Hippocampal formation (tissue), 2 donors: Measurements from ENCODE around the gene SPA17.

ENCODE experiments used
- DNase-seq, 2 donors: peaks; one replicate each; lab custom pipeline; 2025; lab: John Stamatoyannopoulos, UW

Gene SPA17

DNA sequence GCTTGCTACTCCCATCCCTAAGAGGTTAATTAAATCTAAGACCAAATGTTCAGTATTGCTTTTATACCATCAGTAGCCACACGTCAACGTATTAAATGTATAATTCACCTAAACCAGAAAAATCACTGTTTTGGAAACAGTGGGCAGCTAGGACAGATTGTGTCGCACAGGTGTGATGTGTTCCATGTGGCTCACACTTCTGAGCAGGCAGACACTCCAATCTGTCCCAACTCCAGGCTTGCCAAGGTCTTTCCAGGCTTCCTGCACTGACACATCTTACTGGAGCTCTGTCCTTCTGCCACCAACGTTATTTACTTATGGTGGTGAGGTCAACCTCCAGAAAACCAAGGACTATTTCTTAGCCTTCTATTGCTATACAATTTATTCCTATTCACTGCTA is 11.6 kb upstream of the SPA17 start:
- no peak for DNase-seq

DNA sequence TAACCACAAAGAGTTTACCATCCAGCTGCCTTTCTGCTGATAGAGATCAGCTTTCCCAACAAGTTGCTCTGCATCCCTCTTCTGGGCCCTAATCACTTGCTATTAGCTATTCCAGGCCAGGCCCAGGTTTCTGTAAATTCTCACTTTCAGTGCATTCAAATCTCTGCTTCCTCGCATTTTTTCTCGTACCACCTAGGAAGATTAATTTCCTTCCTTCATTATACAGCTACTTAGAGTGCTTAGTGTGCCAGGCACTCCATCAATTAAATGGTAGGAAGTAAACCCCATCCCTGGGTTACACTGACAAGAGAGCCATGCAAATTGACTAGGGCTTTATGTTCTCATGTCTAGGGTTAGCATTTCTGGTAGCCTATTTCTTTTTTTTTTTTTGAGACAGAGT is 9.8 kb upstream of the SPA17 start:
- no peak for DNase-seq

DNA sequence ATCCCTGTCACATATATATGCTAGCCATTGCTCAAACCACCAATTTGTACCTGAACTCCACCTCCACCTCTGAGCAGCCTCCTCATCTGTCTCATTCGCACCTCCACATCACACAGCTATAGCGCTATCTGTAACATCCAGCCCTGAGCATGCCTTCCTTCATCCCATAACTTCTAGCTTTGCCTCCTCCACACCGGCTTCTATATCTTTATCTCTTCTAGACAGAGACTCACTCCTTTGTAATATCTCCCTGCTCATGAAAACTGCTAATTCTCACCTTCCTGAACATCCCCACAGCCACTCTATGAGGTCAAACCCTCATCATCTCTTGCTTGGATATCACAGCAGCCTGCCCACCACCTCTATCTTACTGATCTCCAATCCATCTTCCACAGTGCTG is 6.1 kb upstream of the SPA17 start:
- DNase-seq = no peak

DNA sequence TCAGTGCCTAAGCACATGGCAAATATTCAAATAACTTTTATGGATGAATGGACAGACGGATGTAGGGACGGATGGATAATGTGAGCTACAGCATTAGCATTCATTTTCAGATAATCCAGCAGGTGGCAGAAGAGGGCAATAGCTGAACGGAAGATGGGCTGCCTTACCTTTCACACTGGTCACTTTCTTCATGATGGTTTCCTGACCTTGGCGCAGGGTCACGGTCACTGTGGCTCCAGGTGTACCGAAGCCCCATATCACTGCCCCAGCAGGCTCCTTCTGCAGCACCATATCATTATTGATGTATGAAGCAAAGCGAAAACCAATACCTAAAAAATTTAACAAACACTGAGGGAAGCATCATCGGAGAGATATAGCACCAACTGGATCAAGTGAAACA is 4.5 kb upstream of the SPA17 start:
- DNase-seq = peak in 1 of 2 donors; percentile 43

DNA sequence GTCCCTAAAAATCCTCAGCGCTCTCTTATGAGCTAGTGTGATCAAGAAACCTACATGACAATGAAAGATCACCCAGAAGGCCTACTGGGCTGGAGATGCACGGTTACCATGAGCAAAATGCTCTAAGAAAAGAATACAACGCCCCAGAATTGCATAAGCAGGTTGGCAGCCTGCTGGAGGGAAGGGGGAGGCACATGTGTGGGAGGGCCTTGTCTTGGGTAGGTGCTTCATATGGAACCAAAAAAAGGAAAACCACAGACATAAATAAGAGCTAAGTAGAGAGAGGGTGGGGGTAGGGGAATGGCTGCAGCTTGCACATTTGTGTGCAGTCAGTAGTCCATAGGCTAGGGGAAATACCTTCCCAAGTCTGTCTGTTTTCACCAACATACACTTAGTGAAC is 3.0 kb upstream of the SPA17 start:
- DNase-seq = no peak

DNA sequence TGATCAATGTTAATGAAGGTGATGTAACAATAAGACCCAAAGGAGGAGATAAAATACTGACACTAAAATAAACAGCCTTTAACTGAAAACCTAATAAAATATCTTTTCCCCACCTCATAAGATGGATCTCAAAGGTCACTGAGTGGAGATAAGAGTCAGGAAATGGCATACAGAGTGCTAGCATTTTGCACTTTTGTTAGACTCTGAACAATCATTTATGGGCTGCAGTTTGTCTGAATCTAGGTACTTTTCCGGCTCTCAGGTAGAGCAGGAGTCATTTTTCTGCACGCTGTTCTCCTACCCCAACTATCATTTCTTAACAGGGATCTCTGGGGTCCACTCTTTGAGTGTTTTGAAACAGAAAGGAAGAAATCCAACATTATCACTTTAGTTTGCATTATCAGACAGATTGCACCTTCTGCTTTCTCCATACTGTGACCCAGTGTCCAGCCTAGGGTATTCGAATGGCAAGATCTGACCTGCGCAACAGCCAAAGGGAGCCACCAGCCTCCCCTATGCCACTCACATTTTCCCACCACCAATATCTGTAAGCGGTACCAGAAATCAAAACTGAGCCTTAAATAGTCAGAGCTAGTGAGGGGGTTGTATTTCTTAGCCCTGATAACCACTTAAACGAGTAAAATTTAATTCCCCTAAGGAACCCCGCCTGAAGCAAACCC is 1.0 kb upstream of the SPA17 start:
- DNase-seq = no peak

DNA sequence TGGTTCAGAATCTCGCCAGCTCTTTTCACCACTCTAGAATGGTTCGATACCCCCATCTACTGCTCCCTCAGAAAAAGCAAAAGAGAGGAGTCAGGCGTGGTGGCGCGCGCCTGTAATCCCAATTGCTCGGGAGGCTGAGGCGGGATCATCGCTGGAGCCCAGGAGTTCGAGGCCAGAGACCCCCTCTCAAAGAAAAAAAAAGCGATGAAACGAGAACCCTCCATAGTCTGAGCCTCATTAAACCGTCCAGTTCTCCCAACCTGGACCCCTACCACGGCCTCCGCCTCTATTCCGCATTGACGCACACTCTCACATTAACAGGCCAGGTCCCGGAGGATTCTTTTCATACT is 439 bp downstream of the SPA17 start:
- DNase-seq = no peak

DNA sequence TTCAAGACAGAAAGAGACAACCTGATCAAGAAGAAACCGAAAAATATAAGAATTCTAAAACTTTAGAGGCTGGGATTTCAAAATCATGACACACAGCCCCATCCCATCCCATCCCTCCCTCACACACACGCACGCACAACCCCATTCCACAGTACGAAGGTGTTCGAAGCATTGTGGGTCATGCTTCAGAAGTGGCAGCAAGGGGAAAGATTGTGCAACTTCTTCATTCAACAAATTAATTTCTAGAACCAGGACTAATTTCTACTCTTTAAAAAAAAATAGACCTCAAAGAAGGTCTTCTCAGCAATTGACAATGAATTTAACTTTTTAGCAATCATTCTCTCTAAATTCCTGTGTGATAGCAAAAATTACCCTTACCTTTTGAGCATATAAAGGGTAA is 867 bp downstream of the SPA17 start:
- no peak for DNase-seq

DNA sequence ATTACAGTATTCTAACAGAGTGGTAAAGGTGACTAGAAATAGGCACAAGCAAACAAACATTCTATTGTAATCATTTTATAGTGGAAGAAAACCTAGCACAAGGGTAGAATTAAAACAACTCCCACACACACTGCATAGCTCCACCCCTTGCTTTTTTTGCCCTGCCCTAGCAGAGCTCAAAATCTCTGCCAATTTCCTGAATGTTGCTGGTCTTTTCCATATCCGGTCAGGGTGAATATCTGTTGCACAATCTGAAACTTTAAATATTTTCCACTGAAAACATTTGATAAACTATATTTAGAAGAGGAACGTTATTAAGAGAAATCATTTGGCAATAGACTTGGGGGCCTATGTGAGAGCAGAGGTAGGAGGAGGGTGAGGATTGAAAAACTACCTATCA is 2.7 kb downstream of the SPA17 start:
- DNase-seq = no peak

DNA sequence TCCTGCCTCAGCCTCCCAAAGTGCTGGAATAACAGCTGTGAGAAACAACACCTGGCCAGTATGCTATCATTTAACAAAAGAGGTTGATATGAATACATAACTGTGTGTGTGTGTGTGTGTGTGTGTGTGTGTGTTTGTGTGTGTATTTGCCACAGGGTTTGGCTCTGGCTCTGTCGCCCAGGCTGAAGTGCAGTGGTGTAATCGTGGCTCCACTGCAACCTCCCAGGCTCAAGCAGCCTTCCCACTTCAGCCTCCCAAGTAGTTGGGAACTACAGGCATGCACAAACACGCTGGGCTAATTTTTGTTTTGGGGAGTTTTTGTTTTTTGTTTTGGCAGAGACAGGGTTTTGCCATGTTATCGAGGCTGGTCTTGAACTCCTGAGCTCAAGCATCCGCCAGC is 4.7 kb downstream of the SPA17 start:
- no peak for DNase-seq

DNA sequence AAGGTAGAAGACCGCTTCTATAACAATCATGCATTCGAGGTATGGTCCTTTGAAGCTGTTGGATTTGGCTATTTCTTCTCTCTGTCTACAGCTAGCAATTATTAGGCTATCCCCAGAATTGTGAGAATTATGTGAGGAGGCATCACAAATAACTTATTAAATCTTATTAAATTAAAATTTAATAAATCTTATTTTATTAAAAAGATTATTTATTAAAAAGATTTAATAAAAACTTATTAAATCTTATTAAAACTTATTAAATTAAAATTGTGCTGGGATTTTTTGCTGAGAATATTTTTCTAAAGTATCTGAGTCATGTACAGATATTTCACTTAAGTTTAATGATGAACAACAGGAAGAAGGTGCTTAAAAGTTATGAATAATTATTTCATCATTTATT is 7.7 kb downstream of the SPA17 start:
- no peak for DNase-seq

DNA sequence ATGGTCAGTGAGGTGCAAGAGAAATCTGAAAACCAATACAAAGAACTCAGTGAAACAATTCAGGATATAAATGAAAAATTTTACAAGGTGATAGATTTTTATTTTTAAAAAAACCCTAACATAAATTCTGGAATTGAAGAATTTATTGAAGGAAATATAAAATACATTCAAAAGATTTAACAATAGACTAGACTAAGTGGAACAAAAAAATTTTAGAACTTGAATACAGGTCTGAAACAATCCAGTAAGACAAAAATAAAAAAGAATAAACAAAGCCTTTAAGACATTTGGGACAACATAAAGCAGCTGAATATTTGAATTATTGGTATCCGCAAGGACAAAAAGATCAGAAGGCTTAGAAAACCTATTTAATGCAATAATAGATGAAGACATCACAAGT is 8.7 kb downstream of the SPA17 start:
- no peak for DNase-seq

DNA sequence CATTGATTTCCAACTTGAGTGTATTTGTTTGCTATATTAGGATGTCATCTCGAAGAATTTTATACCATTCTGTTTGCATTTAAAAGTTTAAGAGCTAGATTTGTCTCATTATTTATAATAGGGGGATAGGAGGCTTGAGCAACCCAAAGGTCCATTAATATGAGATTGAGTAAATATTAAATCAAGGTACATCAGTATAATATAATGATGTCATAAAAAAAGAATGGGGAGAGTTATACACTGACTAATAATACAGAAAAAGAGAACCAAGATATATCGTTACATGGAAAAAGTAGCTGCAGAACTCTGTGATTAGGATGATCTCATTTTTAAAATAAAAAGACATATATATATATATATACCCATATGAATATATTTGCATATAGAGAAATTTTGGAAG is 19.4 kb downstream of the SPA17 start:
- no peak for DNase-seq

DNA sequence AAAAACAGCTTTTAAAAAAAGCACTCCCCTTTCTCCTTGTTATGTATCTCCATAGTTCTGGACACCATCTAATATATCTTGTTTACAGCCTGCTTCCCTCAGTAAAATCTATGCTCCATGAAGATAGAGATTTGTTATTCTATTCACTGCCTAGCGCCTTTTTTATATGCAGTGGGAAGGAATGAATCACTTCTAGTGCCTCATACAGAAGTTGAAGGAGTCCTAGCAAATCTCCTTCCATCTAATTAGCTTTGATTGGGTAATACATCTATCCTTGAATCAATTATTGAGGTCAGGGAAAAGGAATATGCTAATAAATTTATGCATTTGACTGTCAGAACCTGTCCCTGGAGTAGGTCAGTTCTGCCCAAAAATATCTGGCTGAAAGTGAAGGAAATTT is 25.8 kb downstream of the SPA17 start:
- no peak for DNase-seq

DNA sequence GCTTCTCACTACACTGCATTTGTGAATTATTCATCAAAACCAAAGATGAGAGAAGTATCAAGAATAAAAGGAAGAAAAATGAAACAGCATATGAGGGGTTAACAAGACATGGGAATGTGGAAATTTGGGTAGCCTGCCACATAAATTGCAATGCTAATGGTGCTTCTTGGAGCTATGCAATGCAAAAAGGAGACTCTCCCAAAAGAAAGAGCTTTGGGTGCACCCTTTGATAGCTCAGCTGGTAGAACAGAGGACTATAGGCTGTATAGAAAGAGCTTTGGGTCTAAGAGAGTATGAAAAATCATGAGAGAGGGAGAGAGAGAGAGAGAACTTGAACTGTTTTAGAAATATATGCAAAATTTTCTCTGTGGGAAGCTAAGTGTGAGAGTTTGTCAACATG is 26.3 kb downstream of the SPA17 start:
- no peak for DNase-seq

DNA sequence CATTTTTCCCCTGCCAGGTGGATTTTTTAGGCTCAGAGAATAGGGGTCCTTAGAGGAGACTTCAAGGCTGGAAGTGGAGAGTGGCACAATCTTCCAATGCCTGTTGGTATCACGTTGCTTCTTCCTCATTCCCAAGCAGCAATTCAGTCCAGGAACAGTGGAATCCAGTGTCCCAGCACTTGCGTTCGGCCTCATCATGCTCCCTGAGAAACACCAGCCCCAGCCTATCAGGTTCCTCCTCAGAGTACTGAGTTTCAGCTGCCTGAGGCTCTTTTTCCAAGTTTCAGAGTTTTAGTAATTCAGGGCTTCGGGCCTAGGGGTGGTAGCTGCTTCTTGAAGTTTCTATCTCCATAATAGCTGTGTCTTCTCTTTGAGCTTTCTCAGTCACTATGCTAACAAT is 34.1 kb downstream of the SPA17 start:
- DNase-seq = no peak

DNA sequence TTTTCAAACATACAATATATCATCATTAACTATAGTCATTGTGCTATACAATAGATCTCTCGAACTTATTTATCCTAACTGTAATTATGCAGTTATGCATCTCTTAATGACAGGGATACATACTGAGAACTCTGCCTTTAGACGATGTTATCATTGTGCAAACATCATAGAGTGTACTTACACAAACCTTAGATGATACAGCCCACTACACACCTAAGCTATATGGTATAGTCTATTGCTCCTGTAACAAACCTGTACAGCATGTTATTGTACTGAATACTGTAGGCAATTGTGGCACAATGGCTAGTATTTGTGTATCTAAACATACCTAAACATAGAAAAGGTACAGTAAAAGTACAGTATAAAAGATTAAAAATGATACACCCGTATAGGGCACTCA is 38.7 kb downstream of the SPA17 start:
- DNase-seq = no peak

DNA sequence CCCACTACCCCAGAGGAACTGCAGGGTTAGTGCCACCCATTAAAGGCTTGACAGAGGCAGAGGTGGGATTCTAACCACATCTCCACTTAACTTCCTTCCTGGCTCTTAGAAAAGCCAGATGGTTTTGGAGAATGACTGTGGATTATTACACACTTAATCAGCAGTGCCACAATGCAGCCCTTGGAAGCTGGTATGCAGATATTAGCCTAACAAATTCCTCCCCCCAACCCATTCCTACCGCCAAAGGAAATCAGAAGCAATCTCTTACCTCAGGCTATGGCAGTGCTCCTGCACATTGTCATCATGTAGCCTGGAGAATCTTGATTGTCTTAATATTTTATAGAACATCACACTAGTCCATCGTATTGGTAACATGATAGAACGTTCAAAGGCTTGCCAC is 42.9 kb downstream of the SPA17 start:
- no peak for DNase-seq

DNA sequence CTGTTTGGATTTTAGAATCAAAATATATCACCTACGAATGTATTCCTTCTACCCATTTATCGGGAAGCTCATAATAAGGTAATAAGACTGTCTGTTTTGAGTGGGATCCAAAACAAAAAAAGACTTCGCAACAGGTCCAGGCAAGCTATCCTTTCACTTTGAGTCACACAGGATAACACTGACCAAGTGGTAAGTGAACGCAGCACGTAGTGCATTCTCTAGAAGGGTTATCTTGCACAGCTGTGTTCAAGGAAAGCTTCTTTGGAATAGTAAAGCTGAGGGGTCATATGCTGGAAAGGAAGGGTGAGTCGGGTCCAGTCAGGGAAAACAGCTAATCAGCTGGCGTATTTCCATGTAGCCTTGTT is 43.7 kb downstream of the SPA17 start:
- no peak for DNase-seq

DNA sequence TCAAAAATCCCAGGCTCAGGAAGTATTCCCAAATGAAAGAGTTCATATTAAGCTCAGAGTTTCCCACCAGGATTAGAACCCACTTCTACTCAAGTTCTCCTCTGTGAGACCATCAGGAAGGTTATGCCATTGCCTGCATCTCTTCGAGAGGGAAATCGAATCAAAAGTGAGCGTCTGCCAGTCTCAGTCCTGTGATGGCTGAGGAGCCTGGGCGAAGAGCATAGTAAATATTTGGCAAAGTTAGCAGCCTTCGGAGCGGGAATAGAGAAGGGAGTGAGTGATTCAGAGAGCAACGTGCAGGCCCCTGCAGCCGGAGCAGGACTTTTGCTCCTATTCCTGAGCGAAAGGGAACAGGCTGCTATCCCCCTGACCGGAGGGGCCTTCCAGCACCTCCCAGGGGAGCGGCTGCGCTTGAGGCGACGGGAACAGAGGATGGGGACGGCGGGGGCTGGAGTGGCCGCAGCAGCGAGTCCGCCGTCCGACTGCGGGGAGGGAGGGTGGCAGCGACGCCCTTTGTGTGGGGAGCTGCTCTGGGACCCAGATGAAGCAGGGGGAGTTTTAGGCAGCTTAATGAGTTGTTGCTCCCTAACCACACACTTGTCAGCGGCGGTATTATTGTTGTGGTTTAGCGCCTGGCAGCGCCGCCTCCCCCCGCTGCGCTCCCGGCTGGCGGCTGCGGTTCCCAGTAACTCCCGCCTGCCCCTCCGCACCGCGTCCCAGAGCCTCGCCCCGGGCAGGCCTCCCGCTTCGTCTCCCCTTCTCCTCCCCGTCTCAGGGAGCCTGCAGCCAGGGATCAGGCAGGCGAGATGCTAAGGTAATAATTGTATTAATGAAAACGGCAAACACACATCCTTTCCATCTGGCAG is 44.3 kb downstream of the SPA17 start:
- DNase-seq = no peak

DNA sequence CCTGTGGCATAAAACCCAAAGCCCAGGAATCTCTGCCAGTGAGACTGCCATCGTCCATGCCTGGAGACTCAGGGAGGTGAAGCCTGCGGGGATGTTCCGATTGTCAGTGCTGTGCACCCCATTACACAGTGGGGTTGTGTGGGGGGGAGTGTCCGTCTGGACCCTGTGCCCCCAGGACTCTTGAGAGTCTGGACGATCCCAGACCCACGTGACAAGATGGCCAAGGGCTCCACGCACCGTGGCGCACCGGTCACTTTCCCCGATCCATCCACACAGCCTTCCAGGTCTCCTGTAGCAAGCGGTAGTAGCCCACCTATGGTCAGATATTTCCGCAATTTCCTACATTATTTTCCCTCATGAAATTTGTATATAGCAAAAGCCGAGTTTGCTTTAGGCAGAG is 45.1 kb downstream of the SPA17 start:
- DNase-seq = no peak

DNA sequence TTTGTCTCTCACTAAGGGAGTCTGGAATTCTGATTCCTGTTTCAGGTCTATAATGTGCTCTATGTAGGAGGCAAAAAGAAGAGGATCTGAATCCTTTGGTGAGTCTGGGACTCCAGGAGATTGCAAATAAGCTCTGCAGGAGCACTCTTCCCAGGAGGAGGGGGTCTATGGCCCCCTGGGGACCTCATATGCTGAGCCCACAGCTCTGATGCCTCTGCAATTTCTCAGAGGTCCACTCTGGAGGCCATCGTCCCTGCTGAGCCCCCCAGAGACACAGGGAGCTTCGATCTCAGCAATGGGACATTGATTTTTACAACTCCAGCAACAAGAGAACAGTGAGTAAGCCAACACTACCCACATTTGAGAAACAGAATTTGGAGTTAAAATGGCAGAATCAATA is 45.8 kb downstream of the SPA17 start:
- DNase-seq = no peak

DNA sequence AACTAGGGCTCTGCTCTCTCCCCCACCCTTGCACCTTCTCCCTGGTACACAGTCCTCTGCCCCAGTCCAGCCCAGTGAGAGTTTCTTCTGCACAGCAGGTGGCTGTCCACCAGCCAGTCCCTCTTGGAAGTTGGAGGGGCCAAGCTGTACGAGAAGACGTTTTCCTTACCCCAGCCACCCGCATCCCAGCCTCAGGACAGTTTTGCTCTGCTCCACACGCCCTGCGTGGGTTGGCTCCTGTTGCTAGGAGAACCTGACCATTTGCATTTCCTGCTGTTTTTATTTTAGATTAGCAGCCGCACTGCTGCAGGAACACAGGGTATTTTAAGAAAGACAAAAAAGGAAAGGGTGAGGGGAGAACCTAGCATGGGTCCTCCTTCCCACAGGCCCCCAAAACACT is 48.5 kb downstream of the SPA17 start:
- DNase-seq = no peak
